Osteoblast (primary cell): ENCODE measurements around the gene TTLL1. TPM values are rescaled to one million over a fixed set of nuclear protein-coding genes. Genes with fewer than 3 reads are reported as not detected.

Source experiments
- DNase-seq: peaks from one replicate; pipeline ENCODE4 v3.0.0; 2011; ENCODE audit warnings: low spot score, mixed read lengths; ENCODE audit not compliant: insufficient read length; ENCODE audit errors: missing footprints
- H2AFZ ChIP-seq: 2 replicates; pipeline ENCODE4 v1.6.0; 2011; ENCODE audit warnings: mild to moderate bottlenecking, low read length
- H3K27ac ChIP-seq: 2 replicates; pipeline ENCODE4 v1.5.1; 2011; ENCODE audit warnings: mild to moderate bottlenecking, low read depth, low read length, moderate library complexity
- H3K27me3 ChIP-seq: 2 replicates; pipeline ENCODE4 v1.6.0; 2012; ENCODE audit warnings: mild to moderate bottlenecking, control low read depth, inconsistent platforms, low read length, moderate library complexity; ENCODE audit not compliant: insufficient read depth
- H3K36me3 ChIP-seq: 2 replicates; pipeline ENCODE4 v1.5.1; 2011; ENCODE audit warnings: mild to moderate bottlenecking, low read length, control low read depth, moderate library complexity; ENCODE audit not compliant: insufficient read depth
- H3K4me1 ChIP-seq: 2 replicates; pipeline ENCODE4 v1.5.1; 2011; ENCODE audit warnings: mild to moderate bottlenecking, low read length, control low read depth, moderate library complexity; ENCODE audit not compliant: insufficient read depth
- H3K4me2 ChIP-seq: 2 replicates; pipeline ENCODE4 v1.6.0; 2011; ENCODE audit warnings: mild to moderate bottlenecking, low read length; ENCODE audit not compliant: insufficient read depth
- H3K4me3 ChIP-seq: fragments of 200-600 bp; sonication (generic); 3 replicates; pipeline ENCODE4 v1.5.1; 2012; ENCODE audit warnings: mild to moderate bottlenecking, low read length, inconsistent platforms; ENCODE audit not compliant: insufficient read depth
- H3K79me2 ChIP-seq: 2 replicates; pipeline ENCODE4 v1.6.0; 2012; ENCODE audit warnings: mild to moderate bottlenecking, low read length, control low read depth, inconsistent platforms; ENCODE audit not compliant: insufficient read depth
- H3K9me3 ChIP-seq: 2 replicates; pipeline ENCODE4 v1.5.1; 2011; ENCODE audit warnings: low read depth, low read length, control low read depth
- H4K20me1 ChIP-seq: 2 replicates; pipeline ENCODE4 v1.6.0; 2012; ENCODE audit warnings: mild to moderate bottlenecking, low read length, control low read depth; ENCODE audit not compliant: insufficient read depth
- total RNA-seq: library from RNA; depleted of rRNA; stranded (reverse); fragments of >200 nt; gene quantifications from 2 replicates; pipeline ENCODE4 v1.2.3, GENCODE V29; 2012
- TF ChIP-seq, protein P1 (sequence below): IDR thresholded peaks from 2 replicates; pipeline ENCODE4 v1.5.1; 2011; ENCODE audit warnings: mild to moderate bottlenecking, low read depth, low read length, moderate library complexity; ENCODE audit errors: extremely low read depth

TTLL1 gene
- total RNA-seq, 1 donor = 15.9 TPM

DNA sequence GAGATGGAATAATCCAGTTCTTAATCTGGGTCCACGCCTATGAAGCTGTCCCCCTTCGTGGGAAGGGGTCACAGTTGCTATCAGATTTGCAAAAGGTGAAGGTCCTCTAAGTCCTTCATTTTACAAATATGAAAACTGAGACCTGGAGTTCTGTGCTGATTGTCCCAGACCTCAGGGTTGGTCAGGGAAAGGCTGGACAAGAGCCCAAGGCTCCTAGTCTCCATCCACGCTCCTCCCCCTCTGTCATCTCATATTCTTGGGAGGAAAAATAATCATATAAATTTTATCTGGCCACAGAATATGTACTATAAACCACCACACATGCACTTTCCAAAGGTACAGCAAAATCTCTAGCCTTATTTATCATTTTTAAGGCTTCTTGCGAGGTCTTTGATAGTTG lies 79.7 kb downstream of the TTLL1 start:
- Histone ChIP-seq H3K9me3 (no peaks in the 10 kb centered on the region), H4K20me1 (peaks cover 33% of the 10 kb centered on the region), H3K79me2 (peaks cover 99% of the 10 kb centered on the region), H3K27ac (peak overlapping the region; percentile 17), H3K27me3 (no peaks in the 10 kb centered on the region), H3K4me2 (no peak overlapping the region), H3K4me1 (peaks cover 39% of the 10 kb centered on the region), H3K36me3 (no peaks in the 10 kb centered on the region), H3K4me3 (no peak overlapping the region), H2AFZ (no peak overlapping the region)
- TF ChIP-seq, protein P1, sequence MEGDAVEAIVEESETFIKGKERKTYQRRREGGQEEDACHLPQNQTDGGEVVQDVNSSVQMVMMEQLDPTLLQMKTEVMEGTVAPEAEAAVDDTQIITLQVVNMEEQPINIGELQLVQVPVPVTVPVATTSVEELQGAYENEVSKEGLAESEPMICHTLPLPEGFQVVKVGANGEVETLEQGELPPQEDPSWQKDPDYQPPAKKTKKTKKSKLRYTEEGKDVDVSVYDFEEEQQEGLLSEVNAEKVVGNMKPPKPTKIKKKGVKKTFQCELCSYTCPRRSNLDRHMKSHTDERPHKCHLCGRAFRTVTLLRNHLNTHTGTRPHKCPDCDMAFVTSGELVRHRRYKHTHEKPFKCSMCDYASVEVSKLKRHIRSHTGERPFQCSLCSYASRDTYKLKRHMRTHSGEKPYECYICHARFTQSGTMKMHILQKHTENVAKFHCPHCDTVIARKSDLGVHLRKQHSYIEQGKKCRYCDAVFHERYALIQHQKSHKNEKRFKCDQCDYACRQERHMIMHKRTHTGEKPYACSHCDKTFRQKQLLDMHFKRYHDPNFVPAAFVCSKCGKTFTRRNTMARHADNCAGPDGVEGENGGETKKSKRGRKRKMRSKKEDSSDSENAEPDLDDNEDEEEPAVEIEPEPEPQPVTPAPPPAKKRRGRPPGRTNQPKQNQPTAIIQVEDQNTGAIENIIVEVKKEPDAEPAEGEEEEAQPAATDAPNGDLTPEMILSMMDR = no peak
- DNase-seq = no peak

GRCh38 chr22:43008921-43009320 lies 80.3 kb downstream of the TTLL1 start:
- no peak overlapping the region for H2AFZ ChIP-seq
- H3K79me2 ChIP-seq = peaks cover 99% of the 10 kb centered on the region
- peaks cover 31% of the 10 kb centered on the region for H4K20me1 ChIP-seq
- no peak for DNase-seq
- no peaks in the 10 kb centered on the region for H3K9me3 ChIP-seq
- H3K4me3 ChIP-seq = no peak overlapping the region
- peak overlapping the region; percentile 17 for H3K27ac ChIP-seq
- TF ChIP-seq, protein P1 = no peak
- H3K4me2 ChIP-seq = no peak overlapping the region
- H3K27me3 ChIP-seq = no peaks in the 10 kb centered on the region
- H3K4me1 ChIP-seq = peaks cover 44% of the 10 kb centered on the region
- no peaks in the 10 kb centered on the region for H3K36me3 ChIP-seq

DNA sequence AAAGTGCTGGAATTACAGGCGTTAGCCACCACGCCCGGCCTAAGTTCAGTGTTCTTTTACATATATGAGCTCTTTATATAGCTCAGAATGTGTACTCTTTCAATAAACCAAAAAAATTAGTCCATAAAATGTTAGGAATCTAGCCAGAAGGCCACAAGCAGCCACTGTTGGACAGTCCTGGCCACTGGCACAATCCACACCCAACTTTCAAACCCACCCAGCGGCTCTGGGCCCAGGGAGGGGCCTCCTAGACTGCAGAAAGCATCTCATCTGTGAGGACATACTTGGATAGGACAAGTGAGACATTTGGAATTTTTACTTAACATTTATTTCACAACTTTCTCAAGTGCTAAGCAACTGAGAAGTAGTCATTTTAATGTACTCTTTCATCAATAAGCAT lies 80.7 kb downstream of the TTLL1 start:
- TF ChIP-seq, protein P1 = no peak
- DNase-seq = no peak
- Histone ChIP-seq H3K9me3 (no peaks in the 10 kb centered on the region), H3K27me3 (no peaks in the 10 kb centered on the region), H3K36me3 (no peaks in the 10 kb centered on the region), H2AFZ (no peak overlapping the region), H3K27ac (peak overlapping the region; percentile 17), H4K20me1 (peaks cover 27% of the 10 kb centered on the region), H3K79me2 (peaks cover 99% of the 10 kb centered on the region), H3K4me1 (peaks cover 44% of the 10 kb centered on the region), H3K4me3 (no peak overlapping the region), H3K4me2 (no peak overlapping the region)

DNA sequence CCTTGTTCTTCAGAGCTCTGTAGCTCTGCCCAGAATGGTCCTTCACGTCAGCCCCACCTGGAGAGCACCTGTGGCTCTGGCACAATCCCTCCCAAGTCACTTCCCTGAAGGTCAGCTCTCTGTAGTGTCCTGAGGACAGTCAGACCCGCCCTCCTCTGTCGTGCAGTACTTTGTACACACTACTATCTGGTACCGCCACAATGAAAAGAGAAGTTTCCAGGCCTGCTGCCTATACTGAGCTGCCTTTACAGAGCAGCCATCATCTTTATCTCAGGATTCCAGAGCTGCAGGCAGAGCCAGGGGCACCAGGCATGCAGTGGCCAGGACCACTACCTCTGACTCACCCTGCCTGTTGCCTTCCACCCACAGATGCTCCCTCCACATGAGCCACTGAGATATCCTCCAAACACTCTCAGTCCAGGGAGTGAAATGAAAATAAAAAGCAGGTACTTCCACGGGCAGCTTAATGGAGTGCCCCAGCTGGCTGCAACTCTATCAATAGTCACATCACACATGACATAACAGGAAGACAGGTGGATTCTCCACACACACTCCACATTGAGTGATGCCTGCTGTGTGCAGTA lies 81.6 kb downstream of the TTLL1 start:
- H3K4me1 ChIP-seq = peaks cover 49% of the 10 kb centered on the region
- H4K20me1 ChIP-seq = peaks cover 19% of the 10 kb centered on the region
- H3K4me3 ChIP-seq = peak overlapping the region; percentile 24
- peak overlapping the region; percentile 75 for H3K4me2 ChIP-seq
- H3K9me3 ChIP-seq = no peaks in the 10 kb centered on the region
- peak; percentile 87 for DNase-seq
- peak overlapping the region; percentile 60 for H3K27ac ChIP-seq
- H2AFZ ChIP-seq = no peak overlapping the region
- peaks cover 99% of the 10 kb centered on the region for H3K79me2 ChIP-seq
- no peaks in the 10 kb centered on the region for H3K27me3 ChIP-seq
- no peaks in the 10 kb centered on the region for H3K36me3 ChIP-seq
- TF ChIP-seq, protein P1 = no peak
